Stomach (tissue), 9 donors: Measurements from ENCODE around the gene INAVA. TPM values are rescaled to one million over a fixed set of nuclear protein-coding genes. Genes with fewer than 3 reads are reported as not detected.
A peak's percentile ranks its signal among the peaks of the same experiment; 100 is the strongest.

Experiments used
- DNase-seq, 2 donors: peaks; one replicate each; pipeline versions ENCODE4 v3.0.0 to v3.0.0-alpha.2; 2013 to 2019
- H3K27ac ChIP-seq, 5 donors: fragments of 200-600 bp in 4 of 5; sonication (generic) in 4 of 5; one replicate each; pipeline ENCODE4 v1.5.1; 2013 to 2019; ENCODE audit warnings: mild to moderate bottlenecking in 1 of 5, moderate library complexity in 1 of 5
- H3K27me3 ChIP-seq, 3 donors: fragments of 200-600 bp; sonication (generic); one replicate each; pipeline ENCODE4 v1.5.1; 2017 to 2019; ENCODE audit warnings: mixed run types in 1 of 3
- H3K36me3 ChIP-seq, 4 donors: fragments of 200-600 bp; sonication (generic); 1 replicate in 3 of 4; 2 replicates in 1 of 4; pipeline ENCODE4 v1.5.1; 2016 to 2019
- H3K4me1 ChIP-seq, 4 donors: fragments of 200-600 bp; sonication (generic); one replicate each; pipeline ENCODE4 v1.5.1; 2016 to 2019
- H3K4me3 ChIP-seq, 4 donors: fragments of 200-600 bp; sonication (generic) in 3 of 4; one replicate each; pipeline ENCODE4 v1.5.1; 2016 to 2019; ENCODE audit warnings: mild to moderate bottlenecking in 1 of 4
- H3K9me3 ChIP-seq, 4 donors: fragments of 200-600 bp; sonication (generic); one replicate each; pipeline ENCODE4 v1.5.1; 2016 to 2019
- EP300 ChIP-seq: sonication (generic); formaldehyde crosslinking; IDR thresholded peaks from one replicate; pipeline ENCODE4 v1.6.1; 2017; ENCODE audit warnings: antibody characterized with exemption
- POLR2A ChIP-seq, 4 donors: fragments of 450-650 bp; IDR thresholded peaks; one replicate each; pipeline ENCODE4 v1.6.1; 2016; ENCODE audit warnings: antibody characterized with exemption in 4 of 4, control low read depth in 2 of 4, mild to moderate bottlenecking in 1 of 4, moderate library complexity in 1 of 4
- POLR2AphosphoS5 ChIP-seq, 3 donors: sonication (generic); formaldehyde crosslinking; IDR thresholded peaks; one replicate each; pipeline ENCODE4 v1.6.1; 2016; ENCODE audit warnings: antibody characterized with exemption in 3 of 3
- WGBS, 5 donors: extraction: QIAGEN DNeasy Blood & Tissue Kit in 3 of 5; methylation state at CpG; one replicate each; pipeline versions ENCODE4 v1.1.5 to v1.1.7; 2013 to 2018; 5-methylcytosine and 5-hydroxymethylcytosine counted together
- intact Hi-C: fragments of 100-400 bp; cut with DNase I; formaldehyde crosslinking; loops from one replicate; pipeline ENCODE4 v1.15.1; 2023; ENCODE audit warnings: low total_unique reads
- polyA plus RNA-seq, 3 donors: library from polyadenylated mRNA; stranded (reverse); fragments of 200-250 nt; gene quantifications; one replicate each; pipeline ENCODE4 v1.2.3, GENCODE V29; 2013
- total RNA-seq, 5 donors: library from RNA; depleted of rRNA; stranded (reverse); fragments of >200 nt; gene quantifications; one replicate each; pipeline versions ENCODE4 v1.1.0 to v1.2.3, GENCODE V29; 2014 to 2016
- TF ChIP-seq, protein P1 (sequence below), 7 experiments: fragments of 450-650 bp in 4 of 7; fragments of 200-600 bp in 3 of 7; sonication (generic) in 3 of 7; IDR thresholded peaks; one replicate each; pipeline ENCODE4 v1.5.1; 2016 to 2019; ENCODE audit warnings: antibody characterized with exemption in 7 of 7, control low read depth in 2 of 7, mild to moderate bottlenecking in 1 of 7
- donor health status: healthy with polysubstance abuse.
- donor health status: Bipolar disorder and iron deficiency.
- donor health status: healthy.

Gene INAVA
- total and polyA plus RNA-seq, 8 donors: 11.3 to 184 (median 71.4) TPM

DNA sequence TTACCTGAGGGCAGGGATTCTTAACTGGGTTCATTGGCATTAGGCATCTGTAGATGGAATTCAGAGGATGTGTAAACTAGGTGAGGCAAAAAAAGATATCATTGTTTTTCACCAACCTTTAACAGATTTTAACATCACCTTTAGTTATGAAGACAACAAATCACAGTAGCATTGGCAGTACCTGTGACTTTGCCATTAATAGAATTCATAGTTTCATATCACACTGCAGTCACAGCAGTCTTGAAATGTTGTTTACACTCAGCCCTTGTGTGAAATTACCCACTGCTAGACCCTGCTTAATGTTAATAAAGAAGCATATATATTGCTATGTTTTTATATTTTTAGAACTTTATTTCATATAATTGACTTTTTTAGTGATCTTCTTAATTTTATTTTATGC, 1.7 kb upstream of the INAVA start:
- no peak for TF ChIP-seq EP300
- TF ChIP-seq, protein P1, sequence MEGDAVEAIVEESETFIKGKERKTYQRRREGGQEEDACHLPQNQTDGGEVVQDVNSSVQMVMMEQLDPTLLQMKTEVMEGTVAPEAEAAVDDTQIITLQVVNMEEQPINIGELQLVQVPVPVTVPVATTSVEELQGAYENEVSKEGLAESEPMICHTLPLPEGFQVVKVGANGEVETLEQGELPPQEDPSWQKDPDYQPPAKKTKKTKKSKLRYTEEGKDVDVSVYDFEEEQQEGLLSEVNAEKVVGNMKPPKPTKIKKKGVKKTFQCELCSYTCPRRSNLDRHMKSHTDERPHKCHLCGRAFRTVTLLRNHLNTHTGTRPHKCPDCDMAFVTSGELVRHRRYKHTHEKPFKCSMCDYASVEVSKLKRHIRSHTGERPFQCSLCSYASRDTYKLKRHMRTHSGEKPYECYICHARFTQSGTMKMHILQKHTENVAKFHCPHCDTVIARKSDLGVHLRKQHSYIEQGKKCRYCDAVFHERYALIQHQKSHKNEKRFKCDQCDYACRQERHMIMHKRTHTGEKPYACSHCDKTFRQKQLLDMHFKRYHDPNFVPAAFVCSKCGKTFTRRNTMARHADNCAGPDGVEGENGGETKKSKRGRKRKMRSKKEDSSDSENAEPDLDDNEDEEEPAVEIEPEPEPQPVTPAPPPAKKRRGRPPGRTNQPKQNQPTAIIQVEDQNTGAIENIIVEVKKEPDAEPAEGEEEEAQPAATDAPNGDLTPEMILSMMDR (IDR thresholded peaks at IDR 0.05): no peak
- no peak for TF ChIP-seq POLR2AphosphoS5 (IDR thresholded peaks at IDR 0.05)
- no peak for TF ChIP-seq POLR2A (IDR thresholded peaks at IDR 0.05)
- intact Hi-C loops: no loop called here
- H3K4me1 ChIP-seq: peaks cover 15 to 51% (median 24%) of the 10 kb centered on the region in 4 donors
- H3K36me3 ChIP-seq: peaks cover 0 to 1% (median 0%) of the 10 kb centered on the region in 4 donors
- no peak overlapping the region for H3K4me3 ChIP-seq
- no peak for DNase-seq
- no peaks in the 10 kb centered on the region for H3K9me3 ChIP-seq
- peaks cover 0 to 39% (median 13%) of the 10 kb centered on the region in 3 donors for H3K27me3 ChIP-seq
- peak overlapping the region; percentile 82 to 91 (median 84) for H3K27ac ChIP-seq

DNA sequence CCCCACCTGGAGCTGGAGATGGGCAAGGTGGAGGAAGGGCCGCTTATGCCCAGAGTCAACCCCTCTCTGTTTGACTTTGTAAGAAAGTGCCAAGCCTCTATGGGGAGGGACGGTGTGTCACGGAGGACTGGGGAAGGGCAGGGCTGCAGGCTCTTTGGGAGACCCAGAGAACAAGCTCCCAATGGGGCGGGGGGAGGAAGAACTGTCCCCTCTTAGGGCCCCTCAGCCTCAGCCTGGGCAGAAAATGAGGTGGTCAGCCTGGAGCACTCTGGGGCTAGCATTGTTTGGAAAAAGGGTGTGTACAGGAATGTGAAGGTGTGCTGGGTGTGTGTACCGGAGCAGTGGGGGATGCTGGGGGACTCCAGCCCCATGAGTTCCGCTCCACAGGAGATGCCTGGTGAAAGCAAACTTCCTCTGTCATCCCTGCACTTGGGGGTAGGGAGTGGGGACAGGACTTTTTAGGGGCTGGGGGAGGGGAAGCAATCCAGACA, 1.2 kb upstream of the INAVA start:
- peak in 1 of 2 donors; percentile 91 for DNase-seq
- intact Hi-C loops: no loop called here
- Histone ChIP-seq H3K27me3 (peaks cover 0 to 34% (median 13%) of the 10 kb centered on the region in 3 donors), H3K9me3 (no peaks in the 10 kb centered on the region), H3K27ac (peak overlapping the region; percentile 82 to 91 (median 84)), H3K36me3 (peaks cover 0 to 6% (median 0%) of the 10 kb centered on the region in 4 donors), H3K4me1 (peaks cover 15 to 54% (median 24%) of the 10 kb centered on the region in 4 donors), H3K4me3 (no peak overlapping the region)
- TF ChIP-seq EP300: no peak
- TF ChIP-seq, protein P1 (IDR thresholded peaks at IDR 0.05): no peak
- TF ChIP-seq POLR2AphosphoS5 (IDR thresholded peaks at IDR 0.05): peak in 1 of 3 donors; percentile 22
- WGBS, 5 donors: 25 to 72% (median 50%) methylated on average over 6 of the region's 6 CpGs

DNA sequence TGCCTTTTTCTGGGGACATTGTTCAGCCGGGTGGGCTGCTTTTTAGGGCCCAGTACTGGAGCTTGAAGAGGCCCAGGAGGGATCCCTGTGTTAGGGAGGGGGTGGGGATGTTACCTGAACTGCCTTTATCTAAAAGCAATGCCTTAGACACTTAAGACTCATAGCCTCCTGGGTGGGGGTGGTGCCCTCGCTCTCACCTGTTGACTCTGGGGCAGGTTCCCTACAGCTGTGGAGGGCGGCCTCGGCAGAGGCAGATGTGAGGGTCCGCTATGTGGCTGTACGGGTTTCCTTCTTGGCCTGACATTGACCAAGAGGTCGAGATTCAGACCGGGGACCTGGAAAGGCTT, 716 bp downstream of the INAVA start:
- H3K36me3 ChIP-seq: peaks cover 7 to 24% (median 12%) of the 10 kb centered on the region in 4 donors
- DNase-seq: peak in 1 of 2 donors; percentile 67
- H3K4me3 ChIP-seq: peak overlapping the region; percentile 35 to 52 (median 42)
- peaks cover 15 to 48% (median 27%) of the 10 kb centered on the region in 4 donors for H3K4me1 ChIP-seq
- no peaks in the 10 kb centered on the region for H3K9me3 ChIP-seq
- TF ChIP-seq, protein P1 (IDR thresholded peaks at IDR 0.05): no peak
- TF ChIP-seq POLR2AphosphoS5 (IDR thresholded peaks at IDR 0.05) (no peak), EP300 (no peak), POLR2A (IDR thresholded peaks at IDR 0.05) (no peak)
- H3K27me3 ChIP-seq: peaks cover 0 to 17% (median 13%) of the 10 kb centered on the region in 3 donors
- intact Hi-C loops: no loop called here
- peak overlapping the region; percentile 82 to 91 (median 84) for H3K27ac ChIP-seq
- 35 to 44% (median 36%) methylated on average over 4 to 8 of the region's 8 CpGs for WGBS, 5 donors

DNA sequence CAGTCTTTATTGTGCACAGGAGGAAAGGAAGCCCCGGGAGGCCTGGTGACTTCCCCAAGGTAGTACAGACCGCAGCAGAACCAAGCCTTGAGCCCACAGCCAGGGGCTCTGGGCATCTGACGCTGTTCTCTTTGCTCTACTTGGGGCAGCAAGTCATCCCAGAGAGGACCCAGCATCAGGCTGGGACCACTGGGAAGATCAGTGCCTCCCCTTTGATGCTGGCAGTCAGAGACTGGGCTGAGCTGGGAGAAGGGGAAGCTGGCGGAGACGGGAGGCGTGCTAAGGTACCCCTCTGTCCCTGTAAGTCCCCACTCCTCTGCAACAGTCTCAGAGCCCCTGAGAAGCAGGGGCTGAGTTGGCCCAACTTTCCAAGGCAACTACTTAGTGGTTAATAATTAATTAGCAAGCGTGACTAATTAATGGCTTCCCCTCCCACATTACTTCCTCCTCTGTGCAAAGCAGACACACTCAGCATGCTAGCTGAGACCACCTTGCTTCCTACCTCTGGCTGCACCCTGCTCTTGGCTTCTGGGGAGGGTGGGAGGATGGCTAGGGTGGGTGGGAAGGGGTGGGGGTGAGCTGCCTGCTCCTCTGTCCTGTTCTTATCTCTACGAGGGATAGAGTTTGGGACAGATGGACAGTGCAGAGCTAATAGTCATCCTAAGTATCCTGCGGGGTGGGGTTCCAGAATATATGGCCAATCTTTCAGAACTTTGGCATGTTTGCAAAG, 1.3 kb downstream of the INAVA start:
- H3K36me3 ChIP-seq: peaks cover 10 to 30% (median 16%) of the 10 kb centered on the region in 4 donors
- H3K9me3 ChIP-seq: no peaks in the 10 kb centered on the region
- TF ChIP-seq, protein P1 (IDR thresholded peaks at IDR 0.05): no peak
- peak in 2 of 3 donors; percentile 28 to 65 for TF ChIP-seq POLR2AphosphoS5 (IDR thresholded peaks at IDR 0.05)
- 39 to 61% (median 44%) methylated on average over 9 of the region's 9 CpGs for WGBS, 5 donors
- peaks cover 0 to 11% (median 8%) of the 10 kb centered on the region in 3 donors for H3K27me3 ChIP-seq
- peaks cover 10 to 46% (median 26%) of the 10 kb centered on the region in 4 donors for H3K4me1 ChIP-seq
- DNase-seq: peak in 1 of 2 donors; percentile 80
- H3K4me3 ChIP-seq: peak overlapping the region; percentile 35 to 52 (median 42)
- intact Hi-C loops: no loop called here
- H3K27ac ChIP-seq: peak overlapping the region; percentile 82 to 91 (median 84)
